H54 (cell line): Measurements from ENCODE around the gene ARFGAP1.

Experiments used
- DNase-seq: peaks from one replicate; pipeline ENCODE4 v3.0.0; 2011; ENCODE audit warnings: low spot score, mixed read lengths; ENCODE audit not compliant: insufficient read length
- FAIRE-seq: peaks from 3 replicates; lab custom pipeline; 2011; peaks lifted over from hg19 to GRCh38; lab: Jason Lieb, UNC
- POLR2A ChIP-seq: IDR thresholded peaks from 2 replicates; pipeline ENCODE4 v1.6.1; 2011; ENCODE audit warnings: low read depth, mild to moderate bottlenecking, low read length

The ARFGAP1 gene

GRCh38 chr20:63259734-63260460, 12.7 kb upstream of the ARFGAP1 start:
- no peak for TF ChIP-seq POLR2A
- FAIRE-seq (no peak), DNase-seq (no peak)

GRCh38 chr20:63260521-63260920, 12.1 kb upstream of the ARFGAP1 start:
- DNase-seq, result no peak
- TF ChIP-seq POLR2A, result no peak
- FAIRE-seq, result no peak

GRCh38 chr20:63261060-63261794, 11.4 kb upstream of the ARFGAP1 start:
- no peak for TF ChIP-seq POLR2A
- FAIRE-seq (no peak), DNase-seq (no peak)

DNA sequence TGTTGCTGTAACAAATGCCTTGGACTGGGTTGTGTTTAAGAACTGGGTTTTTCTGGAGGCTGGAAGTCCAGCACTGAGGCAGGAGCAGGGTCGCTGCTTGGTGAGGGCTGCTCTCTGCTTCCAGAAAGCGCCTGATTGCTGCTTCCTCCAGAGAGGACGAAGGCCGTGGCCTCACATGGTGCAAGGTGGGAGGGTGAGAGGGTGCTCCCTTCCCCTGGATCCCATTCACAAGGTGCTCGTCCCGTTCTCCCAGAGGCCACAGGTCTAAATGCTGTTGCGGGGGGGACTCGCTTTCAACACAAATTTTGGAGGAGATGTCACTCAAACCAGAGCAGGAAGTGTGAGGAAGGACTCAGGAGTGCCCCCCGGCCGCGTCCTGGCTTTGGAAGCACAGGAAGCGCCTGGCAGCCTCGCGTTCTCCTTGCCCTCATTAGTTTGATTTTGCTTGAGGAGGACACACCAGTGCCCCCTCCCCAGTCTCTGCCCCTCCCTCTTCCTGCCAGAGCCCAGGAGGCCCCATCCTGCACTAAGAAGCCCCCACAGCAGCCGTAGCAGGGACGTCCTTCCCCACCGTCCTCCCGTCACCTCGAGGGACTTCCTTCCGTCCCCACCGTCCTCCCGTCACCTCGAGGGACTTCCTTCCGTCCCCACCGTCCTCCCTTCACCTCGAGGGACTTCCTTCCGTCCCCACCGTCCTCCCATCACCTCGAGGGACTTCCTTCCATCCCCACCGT, 10.7 kb upstream of the ARFGAP1 start:
- no peak for FAIRE-seq

DNA sequence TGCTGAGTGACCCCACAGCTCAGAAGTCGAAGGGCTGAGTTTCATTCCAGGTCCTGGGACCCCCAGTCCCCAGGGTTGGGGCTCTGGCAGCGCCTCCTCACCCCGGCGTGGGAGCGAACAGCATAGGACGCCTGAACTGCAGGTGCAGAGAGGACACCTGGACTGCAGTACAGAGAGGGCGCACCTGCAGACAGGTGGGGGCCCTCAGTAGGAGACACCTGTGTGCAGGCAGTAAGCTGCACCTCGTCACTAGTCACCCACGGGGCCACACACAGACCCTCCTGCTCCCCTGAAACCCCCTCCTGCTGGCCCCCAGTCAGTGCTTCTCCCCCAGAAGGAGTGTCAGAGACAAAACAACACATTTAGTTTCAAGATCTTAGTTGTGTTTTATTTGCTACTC, 9.8 kb upstream of the ARFGAP1 start:
- DNase-seq (no peak), FAIRE-seq (no peak)
- TF ChIP-seq POLR2A, result no peak

More for the DNA sequence above, 10.7 kb upstream of the ARFGAP1 start:
- DNase-seq, result no peak
- TF ChIP-seq POLR2A, result no peak

GRCh38 chr20:63264000-63264399, 8.6 kb upstream of the ARFGAP1 start:
- no peak for FAIRE-seq
- DNase-seq, result no peak
- TF ChIP-seq POLR2A, result no peak

DNA sequence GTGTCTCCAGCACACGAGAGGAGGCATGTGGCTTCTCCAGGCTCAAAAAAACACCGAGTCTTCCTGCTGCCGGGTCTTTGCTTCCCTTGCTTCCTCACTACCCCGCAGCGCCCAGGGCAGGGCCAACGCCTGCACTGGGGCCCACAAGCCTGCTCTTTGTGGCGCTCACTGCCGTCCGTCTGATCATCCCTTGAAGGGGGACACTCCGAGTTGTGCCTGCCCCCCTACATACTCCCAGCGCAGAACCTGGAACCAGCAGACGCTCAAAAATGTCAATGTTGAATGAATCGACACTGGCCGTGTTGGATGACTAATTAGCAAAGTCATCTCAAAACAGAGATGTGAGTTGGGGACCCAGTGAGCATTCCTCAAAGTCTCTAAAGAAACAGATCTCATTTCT, 8.1 kb upstream of the ARFGAP1 start:
- FAIRE-seq, result no peak
- no peak for TF ChIP-seq POLR2A
- DNase-seq, result no peak

- FAIRE-seq (no peak), DNase-seq (no peak)
- TF ChIP-seq POLR2A, result no peak
Observed at GRCh38 chr20:63265891-63266515, 6.6 kb upstream of the ARFGAP1 start.

DNA sequence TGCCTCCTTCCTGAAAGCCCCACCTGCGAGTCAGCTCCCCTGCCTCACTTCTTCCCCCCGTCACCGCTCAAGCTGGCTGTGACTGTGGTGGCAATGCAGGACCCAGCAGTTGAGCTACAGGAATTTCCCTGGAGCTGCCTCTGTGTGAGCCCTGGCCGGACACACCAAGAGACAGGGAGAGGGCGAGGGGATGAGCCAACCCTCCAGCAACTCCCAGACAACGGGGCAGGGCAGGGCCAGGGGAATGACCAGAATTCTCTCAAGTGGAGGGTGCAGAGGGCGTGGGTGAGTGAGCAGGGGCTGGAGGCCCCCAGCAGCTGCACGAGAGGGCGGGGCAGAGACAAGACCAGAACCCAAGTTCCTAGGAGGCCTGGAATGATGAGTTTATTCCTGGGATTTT, 4.9 kb upstream of the ARFGAP1 start:
- TF ChIP-seq POLR2A, result no peak
- DNase-seq (no peak), FAIRE-seq (no peak)

DNA sequence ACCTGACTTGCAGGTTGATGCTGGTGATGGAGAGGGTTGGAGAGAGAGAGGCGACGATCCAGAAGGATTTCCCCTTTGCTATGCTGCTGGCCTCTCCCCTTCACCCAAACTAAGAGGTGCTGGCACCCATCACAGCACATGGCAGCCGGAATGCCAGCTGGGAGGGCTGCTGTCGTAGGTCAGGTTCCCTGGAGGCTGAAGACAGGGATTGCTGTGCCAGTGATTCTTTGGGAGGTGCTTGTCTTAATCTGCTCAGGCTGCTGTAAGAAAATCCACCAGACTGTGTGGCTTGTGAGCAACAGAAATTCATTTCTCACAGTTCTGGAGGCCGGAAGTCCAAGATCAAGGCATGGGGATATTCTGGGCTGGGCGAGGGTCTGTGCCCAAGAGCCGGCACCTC, 4.4 kb upstream of the ARFGAP1 start:
- TF ChIP-seq POLR2A, result no peak
- no peak for FAIRE-seq

DNA sequence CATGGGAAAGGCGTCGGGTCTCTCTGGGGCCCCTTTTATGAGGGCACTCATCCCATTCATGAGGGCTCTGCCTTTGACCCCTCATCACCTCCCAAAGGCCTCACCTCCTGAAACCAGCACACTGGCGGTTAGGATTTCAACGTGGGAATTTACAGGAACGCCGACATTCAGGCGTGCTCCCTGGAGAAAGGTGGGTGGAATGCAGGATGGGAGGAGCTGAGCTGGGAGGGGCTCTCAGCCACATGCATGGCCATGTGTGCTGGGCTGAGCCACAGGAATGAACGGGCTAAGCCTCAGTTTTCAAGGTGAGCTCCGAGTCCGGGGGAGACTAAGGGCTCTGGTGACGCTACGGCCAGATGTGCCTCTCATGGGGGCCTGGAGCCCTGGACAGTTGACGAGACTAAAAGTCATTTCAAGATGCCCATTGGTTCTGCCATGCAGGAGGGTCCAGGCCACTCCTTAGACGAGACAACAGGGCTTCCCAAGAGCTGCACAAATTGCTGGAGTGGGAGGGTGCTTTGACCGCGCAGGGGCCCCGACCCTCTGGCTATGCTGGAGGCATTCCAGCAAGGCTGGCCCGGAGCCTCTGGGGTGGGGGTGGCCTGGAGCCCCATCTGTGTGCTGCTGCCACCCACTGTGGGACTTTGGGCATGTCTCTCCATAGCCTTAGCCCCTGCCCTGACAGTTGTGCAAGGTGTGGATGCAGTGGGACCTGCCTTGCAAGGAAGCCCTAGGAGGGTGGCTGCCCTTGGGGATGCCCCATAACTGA, 3.8 kb upstream of the ARFGAP1 start:
- FAIRE-seq, result no peak
- no peak for TF ChIP-seq POLR2A
- no peak for DNase-seq

More for the DNA sequence above, 4.4 kb upstream of the ARFGAP1 start:
- DNase-seq, result no peak

DNA sequence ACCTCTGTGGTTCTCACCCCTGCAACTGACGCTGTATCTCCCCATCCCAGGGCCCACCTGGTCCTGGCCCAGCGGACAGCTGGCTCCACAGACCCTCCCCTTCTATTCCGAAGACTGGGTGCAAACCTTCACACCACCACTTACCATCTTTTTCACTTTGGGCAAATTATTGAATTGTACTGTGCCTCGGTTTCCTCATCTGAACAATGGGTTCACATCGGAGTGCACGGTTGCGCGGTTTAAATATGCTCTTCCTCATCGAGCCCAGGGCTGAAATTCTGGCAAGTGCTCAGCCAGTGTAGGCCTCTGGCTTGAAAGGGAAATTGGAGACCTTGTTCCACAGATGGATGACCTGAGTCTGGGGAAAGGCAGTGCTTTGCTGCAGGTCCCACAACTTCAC, 2.9 kb upstream of the ARFGAP1 start:
- DNase-seq, result no peak
- no peak for TF ChIP-seq POLR2A
- FAIRE-seq, result no peak
